HG03103 (cell line): ENCODE data around the gene RGS13.

Source experiments
- ATAC-seq: cut with Tn5 transposase; IDR thresholded peaks from one replicate; pipeline ENCODE4 v1.9.1; 2021; ENCODE audit warnings: low read depth; ENCODE audit not compliant: unreplicated experiment

RGS13 gene, protein sequence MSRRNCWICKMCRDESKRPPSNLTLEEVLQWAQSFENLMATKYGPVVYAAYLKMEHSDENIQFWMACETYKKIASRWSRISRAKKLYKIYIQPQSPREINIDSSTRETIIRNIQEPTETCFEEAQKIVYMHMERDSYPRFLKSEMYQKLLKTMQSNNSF

DNA sequence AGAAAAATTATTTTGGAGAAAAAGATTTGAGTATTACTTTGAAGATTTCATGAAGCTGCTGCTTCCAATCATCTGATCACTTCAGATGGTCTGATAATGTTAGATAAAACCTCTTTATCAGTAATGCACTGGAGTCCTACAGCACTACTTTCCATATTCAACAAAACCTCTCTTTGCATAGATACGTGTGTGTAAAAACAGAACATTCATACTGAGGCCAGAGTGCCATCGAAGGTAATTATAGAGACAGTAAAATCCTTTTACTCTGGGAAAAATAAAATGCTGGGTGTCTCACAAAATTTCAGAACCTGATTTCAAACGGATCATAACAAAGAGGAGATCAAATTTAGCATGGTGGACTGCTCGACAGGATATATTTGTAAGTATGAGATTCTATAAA, at the start of gene RGS13:
Gene RGS13 (plus strand): TSS at position 209 of the 400 bp plus-strand sequence. CDS start 8,188 bp downstream, outside the sequence.
- no peak for ATAC-seq

DNA sequence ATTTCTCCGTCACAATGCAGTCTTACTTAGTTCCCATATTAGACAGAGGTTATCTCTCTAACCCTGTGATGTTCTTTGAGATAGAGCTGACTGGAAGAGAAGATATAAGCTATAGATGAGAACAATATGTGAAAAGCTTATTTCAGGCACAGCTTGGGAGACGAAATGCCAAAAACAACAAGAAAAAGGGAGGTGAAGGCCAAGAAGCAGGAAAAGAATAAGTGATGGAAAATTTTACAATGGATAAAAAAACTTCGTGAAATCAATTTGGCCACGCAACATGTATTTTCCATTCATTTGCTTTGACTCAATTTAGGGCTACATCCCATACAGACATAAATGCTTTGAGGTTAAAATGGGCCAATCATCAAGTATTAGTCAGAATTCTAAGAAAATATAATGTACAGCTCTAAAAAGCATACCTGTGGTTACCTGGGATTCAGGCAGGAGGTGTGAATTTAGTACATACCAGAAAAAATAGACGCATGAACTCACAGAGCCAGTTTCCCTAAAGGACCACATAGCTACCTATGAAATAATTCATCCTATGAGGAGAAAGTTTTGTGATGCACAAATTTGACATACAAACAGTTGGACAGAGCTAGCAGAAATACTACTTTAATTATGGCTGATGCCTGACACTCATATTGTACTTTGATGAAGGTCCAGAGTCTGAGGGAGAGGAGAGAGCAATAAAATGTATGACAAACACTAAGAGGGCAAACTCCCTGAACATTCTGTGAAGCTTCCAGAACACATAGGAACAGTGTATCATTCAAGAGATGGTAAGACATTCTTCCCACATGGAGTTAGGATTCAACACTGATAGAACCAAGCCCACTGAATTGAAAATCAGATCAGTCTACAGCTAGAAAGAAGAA, 48.3 kb upstream of the RGS13 start:
- no peak for ATAC-seq

DNA sequence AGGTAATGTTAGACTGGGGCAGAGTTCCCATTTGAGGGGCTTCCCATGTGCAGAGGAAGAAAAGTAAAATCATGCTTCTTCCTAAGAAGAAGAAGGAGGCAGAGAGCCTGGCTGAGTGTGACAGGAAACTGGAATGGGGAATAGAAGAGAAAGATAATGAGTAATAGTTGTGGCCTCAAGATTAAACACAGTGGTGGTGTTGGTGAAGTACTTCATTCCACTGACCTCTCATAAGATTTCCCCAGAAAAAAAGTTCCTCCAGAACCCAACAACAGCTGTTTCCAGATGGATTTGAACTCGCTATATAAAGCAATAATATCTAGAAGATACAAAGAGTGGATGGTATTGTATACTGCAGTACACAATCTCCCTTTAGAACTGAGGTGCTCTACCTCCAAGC, 47.4 kb upstream of the RGS13 start:
- no peak for ATAC-seq

DNA sequence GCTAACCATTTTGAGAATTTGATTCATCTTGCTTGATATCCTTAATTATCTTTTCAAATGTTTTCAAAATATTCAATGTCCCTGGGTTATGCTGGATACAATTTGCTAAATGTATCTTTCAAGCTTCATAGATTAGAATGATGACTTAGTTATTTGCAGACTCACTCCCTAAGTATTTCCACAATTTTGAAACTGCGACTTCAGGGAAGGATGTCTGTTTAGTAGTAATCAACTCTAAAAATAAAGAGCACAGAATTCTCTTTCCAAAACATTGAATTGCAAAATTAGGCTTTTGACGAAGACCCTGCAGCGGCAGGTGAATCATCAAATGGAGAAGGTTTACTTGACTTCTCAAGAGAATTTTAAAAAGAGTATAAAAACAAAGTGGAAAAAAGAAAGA, 46.1 kb upstream of the RGS13 start:
- ATAC-seq: no peak

DNA sequence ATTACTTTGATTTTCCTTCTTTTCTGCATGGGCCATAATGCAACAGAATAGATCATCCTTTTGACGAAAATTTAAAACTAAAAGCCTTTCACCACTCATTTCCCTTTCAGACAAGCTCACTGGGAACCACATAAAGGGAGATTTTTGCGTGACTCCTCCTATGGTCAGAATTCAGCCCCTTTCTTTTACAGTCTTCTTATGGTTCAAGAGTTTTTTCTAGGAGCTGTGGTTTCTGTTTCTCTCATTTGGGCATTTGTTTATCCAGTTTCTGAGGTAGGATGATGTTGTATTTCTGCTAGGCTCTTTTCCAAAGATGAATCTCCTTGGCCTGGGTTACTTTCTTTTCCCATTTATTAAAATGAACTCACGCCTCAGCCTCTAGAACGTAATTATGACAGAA, 43.4 kb upstream of the RGS13 start:
- no peak for ATAC-seq

DNA sequence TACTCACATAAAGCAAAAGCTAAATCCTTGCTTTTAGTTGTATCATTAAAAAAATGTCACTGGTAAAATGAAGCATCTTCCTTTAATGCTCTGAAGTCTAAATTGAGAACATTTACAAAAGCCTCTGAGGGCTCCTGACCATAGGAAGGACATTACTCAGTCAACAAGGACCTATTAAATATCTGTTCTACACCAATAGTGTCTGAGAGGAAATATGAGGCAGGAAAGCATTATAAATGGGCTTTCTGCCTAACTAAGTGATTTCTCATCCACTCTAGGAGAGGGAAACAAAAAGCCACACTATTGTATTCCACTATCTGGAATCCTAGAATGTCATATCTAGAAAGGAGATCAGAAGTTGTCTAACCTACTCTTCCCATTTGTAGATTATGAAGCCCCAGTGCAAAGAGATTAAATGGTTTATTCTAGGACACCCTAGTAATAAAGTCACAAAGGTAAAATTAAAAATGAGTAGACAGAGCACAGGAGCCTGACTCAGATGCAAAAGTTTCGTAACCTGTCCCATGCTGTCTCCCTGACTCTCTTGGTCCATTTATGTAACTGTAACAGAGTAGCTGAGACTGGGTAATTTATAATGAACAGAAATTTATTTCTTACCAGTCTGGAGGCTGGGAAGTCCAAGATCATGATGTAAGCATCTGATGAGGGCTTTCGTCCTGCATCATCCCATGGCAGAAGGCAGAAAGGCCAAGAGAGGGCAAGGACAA, 42.8 kb upstream of the RGS13 start:
- no peak for ATAC-seq

DNA sequence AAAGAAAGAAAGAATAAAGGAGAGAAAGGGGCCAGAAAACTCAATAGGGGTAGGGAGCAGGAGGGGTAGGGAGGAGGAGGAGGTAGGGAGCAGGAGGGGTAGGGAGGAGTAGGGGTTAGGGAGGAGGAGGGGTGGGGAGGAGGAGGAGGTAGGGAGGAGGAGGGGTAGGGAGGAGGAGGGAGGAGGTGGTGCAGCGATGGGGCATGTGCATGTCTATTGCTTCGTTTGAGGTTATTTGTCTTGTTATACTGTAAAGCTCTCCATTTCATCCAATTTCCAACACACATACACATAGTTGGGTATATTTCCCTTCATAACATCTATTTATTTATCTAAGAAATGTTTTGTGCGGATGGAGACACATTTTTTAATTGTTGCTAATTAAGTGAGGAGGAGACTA, 40.6 kb upstream of the RGS13 start:
- ATAC-seq: no peak

DNA sequence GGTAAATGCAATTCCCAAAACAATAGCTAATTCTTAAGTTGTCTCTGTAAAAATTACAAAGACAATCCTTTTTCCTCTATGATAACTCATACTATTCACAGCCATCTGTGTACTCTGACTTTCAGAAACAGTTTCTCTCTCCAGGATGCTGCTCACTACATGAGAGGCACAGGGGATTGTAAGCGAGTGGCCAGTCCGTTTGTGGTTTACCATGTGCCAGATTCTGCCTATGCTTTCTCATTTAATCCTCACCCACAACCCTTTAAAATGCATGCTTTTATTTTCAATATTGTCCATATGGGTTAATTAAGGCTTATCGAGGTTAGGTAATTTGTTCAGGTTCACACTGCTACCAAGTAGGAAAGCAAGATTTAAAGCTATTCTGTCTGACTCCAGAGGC, 37.4 kb upstream of the RGS13 start:
- ATAC-seq: no peak

DNA sequence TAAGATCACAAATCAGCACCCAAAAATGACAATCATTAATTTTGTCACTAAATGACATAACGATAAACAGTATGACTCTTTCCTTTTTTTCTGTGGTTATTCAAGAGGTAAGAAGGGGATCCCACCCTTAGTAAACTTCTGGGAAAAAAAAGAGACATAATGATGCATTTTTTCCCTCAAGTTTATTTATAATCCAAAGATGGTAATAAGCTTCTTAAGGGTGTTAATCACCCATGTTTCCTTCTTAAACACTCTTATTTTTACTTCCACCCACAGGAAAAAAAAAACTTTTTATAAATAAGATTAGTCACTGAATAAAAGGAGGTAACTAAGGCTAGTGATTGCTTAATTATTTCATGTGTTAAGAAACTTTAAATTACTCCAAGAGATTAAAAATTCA, 35.7 kb upstream of the RGS13 start:
- no peak for ATAC-seq

DNA sequence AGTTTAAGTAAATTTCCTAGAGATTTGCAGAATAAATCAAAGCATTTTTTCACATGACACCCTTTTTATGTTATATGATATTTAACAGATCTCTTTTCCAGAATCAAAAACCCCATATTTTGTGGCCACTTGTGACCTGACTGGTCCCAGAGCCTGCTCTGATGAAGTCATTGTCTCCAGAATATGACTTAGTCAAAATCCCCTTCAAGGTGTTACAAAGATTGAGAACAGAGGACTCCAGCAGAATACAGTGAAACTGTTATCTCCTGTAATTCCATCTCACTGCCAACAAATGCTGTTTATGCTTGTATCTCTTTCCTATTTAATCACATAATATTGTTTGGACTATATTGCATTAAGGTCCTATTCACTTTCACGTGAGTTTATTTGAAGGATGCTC, 34.8 kb upstream of the RGS13 start:
- ATAC-seq: peak; percentile 40

DNA sequence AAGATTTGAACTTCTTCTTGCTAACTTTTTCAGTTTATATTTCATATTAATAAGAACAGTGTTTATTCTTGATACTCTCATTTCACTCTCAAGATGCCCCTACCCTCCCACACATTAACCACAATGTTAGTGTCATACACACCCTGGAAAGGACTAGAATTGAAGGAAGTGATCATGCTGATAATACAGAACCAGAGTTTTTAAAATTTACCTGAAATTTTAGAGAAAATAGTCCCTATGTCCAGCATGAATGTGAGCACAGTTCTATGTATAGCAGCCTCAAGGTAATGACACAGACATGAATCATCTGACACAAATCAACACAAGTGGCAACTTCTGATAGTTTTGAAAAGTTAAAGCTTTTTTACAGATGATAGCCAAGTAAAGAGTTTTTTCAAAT, 34.4 kb upstream of the RGS13 start:
- ATAC-seq: peak; percentile 34

DNA sequence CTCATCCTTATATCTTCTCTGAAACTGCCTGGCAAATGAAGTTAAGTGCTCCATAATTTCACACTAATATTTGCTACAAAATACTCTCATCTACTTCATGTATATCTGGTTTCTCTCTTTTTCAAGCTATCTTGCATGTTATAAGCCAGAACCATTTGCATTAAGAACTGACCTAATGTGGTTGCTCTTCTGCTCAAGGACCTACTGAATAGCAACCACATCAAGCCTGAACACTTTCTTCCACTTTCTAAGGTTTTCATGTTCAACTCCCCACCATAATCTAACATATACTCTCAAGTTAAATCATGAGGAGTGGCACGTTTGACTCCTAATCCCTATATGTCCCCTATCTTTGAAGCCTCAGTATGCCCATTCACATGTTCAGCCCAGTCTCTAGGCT, 33.2 kb upstream of the RGS13 start:
- ATAC-seq: no peak

DNA sequence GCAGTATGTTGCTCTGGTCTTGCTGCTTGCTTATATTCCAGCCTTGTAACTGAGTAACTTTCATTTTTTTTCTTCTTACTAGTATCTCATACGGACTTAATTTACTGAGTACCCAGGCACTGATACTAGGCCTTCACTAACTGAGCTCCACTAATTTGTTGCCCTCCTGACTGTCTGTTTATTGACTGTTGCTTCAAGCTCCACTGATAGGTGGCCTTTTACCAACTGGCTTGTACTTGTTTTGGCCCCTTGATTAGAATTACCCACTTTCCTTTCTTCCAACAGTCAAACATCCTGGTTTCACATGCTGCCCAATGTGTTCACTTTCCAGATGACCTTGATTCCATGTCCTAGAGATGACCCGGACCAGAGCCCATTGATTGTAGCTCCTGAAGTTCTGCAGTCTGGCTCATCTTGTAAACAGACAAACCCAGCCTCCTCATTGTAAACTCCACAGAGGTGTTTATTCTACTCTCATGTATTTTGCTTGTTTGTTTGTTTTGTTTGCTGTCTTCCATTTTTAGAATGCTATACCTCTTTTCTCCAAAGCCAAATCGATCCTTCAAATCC, 32.6 kb upstream of the RGS13 start:
- ATAC-seq: no peak

DNA sequence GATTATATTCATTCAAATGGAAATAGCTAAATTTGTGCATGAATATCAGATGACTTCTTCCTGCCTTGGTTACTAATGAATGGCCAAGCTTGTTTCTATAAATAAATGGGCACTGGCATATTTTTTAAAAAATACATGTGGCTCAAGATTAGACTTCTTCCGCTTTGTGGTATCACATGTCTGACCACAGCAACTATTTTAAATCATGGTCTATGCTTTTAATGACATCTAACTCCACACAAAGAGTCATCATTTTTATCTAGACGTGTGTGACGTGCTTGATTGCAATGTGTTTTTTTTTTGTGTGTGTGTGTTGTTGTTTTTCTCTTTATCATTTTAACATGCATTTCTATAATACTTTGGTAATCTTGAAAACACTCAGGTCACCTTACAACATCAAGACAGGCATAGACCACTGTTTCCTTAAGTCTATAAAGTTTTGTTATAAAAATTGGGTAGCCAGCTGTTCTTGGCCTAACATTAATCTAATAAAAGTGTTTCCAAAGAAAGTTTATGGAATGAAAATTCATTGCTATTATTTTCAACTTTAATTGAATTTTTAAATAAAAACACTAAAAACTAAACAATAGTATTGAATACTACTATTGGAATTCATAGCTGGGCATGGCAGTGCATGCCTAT, 30.8 kb upstream of the RGS13 start:
- ATAC-seq: peak; percentile 26

DNA sequence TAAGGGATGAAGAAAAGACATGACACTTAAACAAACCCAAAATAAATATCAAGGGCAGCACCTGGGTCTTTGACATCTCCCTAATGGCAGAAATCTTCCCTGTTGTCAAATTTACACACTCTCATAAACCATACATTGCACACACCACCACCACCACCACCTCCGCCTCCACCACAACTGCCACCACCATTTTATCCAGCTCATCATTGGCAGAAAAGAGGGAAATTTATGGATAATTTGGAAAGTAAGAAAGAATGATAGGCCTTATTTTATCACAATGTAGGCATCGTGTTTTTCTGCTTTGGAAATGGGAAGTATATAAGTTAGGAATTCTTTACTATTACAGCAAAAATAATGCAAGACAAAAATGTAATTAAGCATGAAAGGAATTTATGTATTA, 27.3 kb upstream of the RGS13 start:
- ATAC-seq: no peak

DNA sequence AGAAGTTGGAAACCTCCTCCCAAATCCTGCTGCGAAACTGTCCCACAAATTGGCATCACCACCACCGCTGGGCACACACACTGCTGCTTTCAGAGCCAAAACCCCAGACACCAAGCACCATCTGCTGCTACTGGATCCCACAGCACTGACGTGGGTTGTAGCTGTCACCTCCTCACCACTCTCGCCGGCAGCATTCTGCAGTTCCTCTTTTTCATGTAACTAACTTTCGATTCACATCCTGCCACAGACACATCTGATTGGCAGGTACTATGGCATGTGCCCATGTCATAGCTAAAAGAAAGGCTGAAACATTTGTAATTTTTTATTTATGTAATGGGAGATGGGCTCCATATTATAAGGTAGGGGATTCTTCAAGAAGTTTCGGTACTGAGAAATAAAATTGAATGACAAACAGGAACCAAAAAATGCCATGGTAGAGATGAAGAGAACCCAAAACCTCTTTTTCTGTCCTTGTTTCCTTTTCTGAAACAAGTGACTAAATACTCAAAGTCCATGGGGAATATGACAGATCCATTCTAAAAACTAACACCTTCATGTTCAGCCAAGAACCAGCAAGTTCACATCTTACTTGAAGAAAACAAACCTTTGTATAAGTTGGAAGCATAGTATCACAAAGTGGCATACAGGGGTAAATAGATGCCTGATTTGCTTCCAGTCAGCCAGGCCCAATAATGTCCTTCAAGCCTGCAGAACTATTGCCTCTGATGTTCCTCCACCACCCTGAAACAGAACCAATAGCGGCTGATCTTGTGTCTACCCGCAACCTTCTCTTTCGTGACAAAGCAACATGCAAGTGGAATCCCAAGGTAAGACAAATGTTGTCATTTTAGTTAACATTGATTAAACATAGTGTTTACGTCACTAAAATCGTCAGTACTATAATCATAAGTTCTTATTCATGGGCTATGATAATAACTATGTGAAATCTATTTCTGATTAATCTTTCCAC, 26.6 kb upstream of the RGS13 start:
- ATAC-seq: peak; percentile 99

DNA sequence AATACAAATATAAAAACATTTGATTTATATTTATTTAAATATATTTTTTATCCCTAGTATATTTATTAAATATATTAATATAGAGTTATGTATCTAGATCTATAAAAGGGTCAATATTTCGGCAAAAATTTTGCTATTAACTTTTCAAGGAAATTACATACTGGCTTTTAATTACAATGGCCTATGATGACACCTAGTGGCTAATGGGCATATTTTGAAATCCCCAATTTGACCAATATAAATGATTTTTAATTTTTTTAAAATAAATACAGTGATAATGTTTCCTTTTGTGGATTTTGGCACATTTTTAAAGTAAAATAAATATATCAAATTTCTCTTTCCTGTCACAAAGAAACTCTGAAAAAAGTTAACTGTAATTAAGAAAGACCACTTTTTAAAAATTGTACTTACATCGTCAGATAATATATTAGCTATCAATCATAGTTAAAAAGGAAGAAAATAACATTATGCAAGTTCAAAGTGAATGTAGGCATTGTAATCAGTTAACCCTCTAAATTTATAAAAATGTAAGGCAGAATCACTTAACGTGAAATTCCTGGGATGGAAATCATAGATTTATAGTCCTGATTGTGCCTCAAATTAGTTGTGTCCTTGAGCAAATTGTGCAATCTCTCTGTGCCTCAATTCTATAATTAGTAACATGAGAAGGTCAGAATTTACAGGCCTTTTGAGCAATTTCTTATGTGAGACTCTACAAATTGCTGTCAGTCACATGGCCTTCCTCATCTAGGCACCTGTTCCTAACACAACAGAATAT, 25.6 kb upstream of the RGS13 start:
- no peak for ATAC-seq

DNA sequence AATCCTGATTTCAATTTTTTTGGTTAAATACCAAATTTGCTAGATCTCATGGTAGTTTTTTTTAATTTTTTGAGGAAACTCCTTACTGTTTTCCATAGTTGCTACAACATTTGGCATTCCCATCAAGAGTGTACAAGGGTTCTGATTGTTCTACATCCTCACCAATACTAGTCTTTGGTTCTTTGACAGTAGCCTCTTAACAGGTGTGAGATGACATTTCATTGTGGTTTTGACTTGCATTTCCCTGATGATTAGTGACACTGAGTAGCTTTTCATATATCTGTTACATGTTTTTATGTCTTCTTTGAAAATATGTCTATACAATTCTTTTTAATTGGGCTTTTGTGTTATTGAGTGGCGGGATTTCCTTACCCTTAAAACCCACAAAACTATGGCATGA, 20.9 kb upstream of the RGS13 start:
- peak; percentile 43 for ATAC-seq

DNA sequence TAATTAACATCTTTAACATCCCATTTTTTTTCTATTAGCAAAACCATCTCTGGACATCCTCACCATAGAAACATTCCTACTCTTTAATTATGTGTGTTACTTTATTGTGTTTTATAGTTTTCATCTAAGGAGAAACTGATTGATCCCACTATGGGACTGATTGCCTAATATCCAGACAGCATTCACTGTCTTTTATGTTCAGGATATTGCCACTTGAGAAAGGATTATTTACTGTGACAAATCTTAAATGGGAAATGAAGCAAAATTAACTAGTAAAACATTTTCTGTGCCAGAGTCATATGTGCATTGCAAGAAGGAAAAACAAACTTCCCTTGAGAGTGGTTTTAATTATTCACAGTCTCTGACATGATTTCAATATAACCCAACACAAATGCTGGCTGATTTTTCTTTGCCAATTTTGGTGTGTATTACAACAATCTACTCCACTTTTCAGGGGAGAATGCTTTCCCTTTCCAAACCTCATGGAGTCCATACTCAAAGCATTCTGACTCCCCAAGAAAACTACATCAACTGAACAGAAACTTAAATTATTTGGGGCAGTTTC, 15.8 kb upstream of the RGS13 start:
- ATAC-seq: no peak
